MCF 10A (cell line): Measurements from ENCODE around the gene NDUFS6. TPM values are rescaled to one million over a fixed set of nuclear protein-coding genes. Genes with fewer than 3 reads are reported as not detected.
"Not testable (repeated sequence)": the region's sequence is repeated elsewhere in the genome, so short reads cannot be mapped to it uniquely, and the experiment has no call there.

Experiments
- BruUV-seq: library from RNA; stranded (reverse); fragments of 400-500 nt; replicated peaks from 2 replicates; lab custom pipeline; 2021; lab: Mats Ljungman, UMichigan
- CTCF ChIA-PET: fragments of 300-600 bp; sonication (Branson Sonifier 250); formaldehyde crosslinking; extraction: SDS; loops from one replicate; lab custom pipeline; 2021; ENCODE audit warnings: antibody characterized with exemption, inconsistent platforms; lab: Yijun Ruan, JAX
- POLR2A ChIA-PET: fragments of 300-600, 350-650 bp; sonication (Branson Sonifier 250); formaldehyde crosslinking; extraction: SDS; loops from one replicate; lab custom pipeline; 2020; ENCODE audit warnings: antibody characterized with exemption, inconsistent platforms; lab: Yijun Ruan, JAX
- DNase-seq: peaks from one replicate; pipeline ENCODE4 v3.0.0-alpha.2; 2018; ENCODE audit not compliant: unreplicated experiment
- H3K27ac Mint-ChIP-seq: one replicate; pipeline ENCODE4 v1.8.0; 2022; ENCODE audit warnings: mild to moderate bottlenecking, low read depth, mixed read lengths; ENCODE audit not compliant: unreplicated experiment
- H3K27me3 Mint-ChIP-seq: one replicate; pipeline ENCODE4 v1.8.0; 2022; ENCODE audit warnings: mixed read lengths; ENCODE audit not compliant: insufficient read depth, unreplicated experiment
- H3K36me3 Mint-ChIP-seq: one replicate; pipeline ENCODE4 v1.8.0; 2022; ENCODE audit warnings: mild to moderate bottlenecking, moderate library complexity, mixed read lengths; ENCODE audit not compliant: insufficient read depth, unreplicated experiment
- H3K4me1 Mint-ChIP-seq: one replicate; pipeline ENCODE4 v1.8.0; 2022; ENCODE audit warnings: mixed read lengths; ENCODE audit not compliant: insufficient read depth, unreplicated experiment
- H3K4me3 Mint-ChIP-seq: one replicate; pipeline ENCODE4 v1.8.0; 2022; ENCODE audit warnings: mild to moderate bottlenecking, moderate library complexity, mixed read lengths; ENCODE audit not compliant: unreplicated experiment
- H3K9me3 Mint-ChIP-seq: one replicate; pipeline ENCODE4 v1.8.0; 2022; ENCODE audit warnings: mixed read lengths; ENCODE audit not compliant: unreplicated experiment
- CTCF ChIP-seq: fragments of 200-600 bp; IDR thresholded peaks from one replicate; pipeline ENCODE4 v1.8.0; 2022; ENCODE audit warnings: antibody characterized with exemption, mild to moderate bottlenecking; ENCODE audit not compliant: unreplicated experiment
- intact Hi-C: fragments of 100-400 bp; cut with micrococcal nuclease; formaldehyde crosslinking; loops from 2 replicates; pipeline ENCODE4 v1.14.1; 2022
- total RNA-seq: library from RNA; stranded (reverse); gene quantifications from 2 replicates; pipeline ENCODE4 v1.2.3, GENCODE V29; 2022

Gene NDUFS6
- total RNA-seq, 1 experiment from 2014 or later: 65.6 TPM

- intact Hi-C loops: no loop called here
- H3K9me3 Mint-ChIP-seq: no peaks in the 10 kb centered on the region
- no peak for DNase-seq
- H3K4me3 Mint-ChIP-seq: peak overlapping the region; percentile 29
- H3K36me3 Mint-ChIP-seq: peaks cover 22% of the 10 kb centered on the region
- ChIA-PET CTCF (interaction anchor here (0.7 to 1.6 kb wide), 3 partner anchors 34 to 76 kb away, joined by 3 to 7 read pairs (median 3); no protein-coding TSS in a partner anchor), POLR2A (interaction anchor here (0.6 to 6.8 kb wide), 2 partner anchors 88 to 1791 kb away, joined by 3 to 131 read pairs; partner anchors contain the start of gene IRX4)
- peaks cover 16% of the 10 kb centered on the region for H3K4me1 Mint-ChIP-seq
- H3K27ac Mint-ChIP-seq: no peak overlapping the region
- no TSS peak for BruUV-seq
- TF ChIP-seq CTCF: no peak
- no peaks in the 10 kb centered on the region for H3K27me3 Mint-ChIP-seq
These were observed 3.4 kb upstream of the NDUFS6 start for GRCh38 chr5:1797855-1798254.

GRCh38 chr5:1798589-1798988 lies 2.6 kb upstream of the NDUFS6 start:
- CTCF ChIA-PET: interaction anchor here (0.6 to 1.6 kb wide), 2 partner anchors 34 to 321 kb away, joined by 3 to 7 read pairs; no protein-coding TSS in a partner anchor

GRCh38 chr5:1799110-1799601 lies 2.1 kb upstream of the NDUFS6 start:
- H3K27ac Mint-ChIP-seq: peak overlapping the region; percentile 97
- no peak for TF ChIP-seq CTCF
- POLR2A ChIA-PET: interaction anchor here (0.7 to 6.8 kb wide), 7 partner anchors 9 to 175 kb away, joined by 3 to 131 read pairs (median 6); partner anchors contain the start of gene IRX4
- no TSS peak for BruUV-seq
- intact Hi-C loops: no loop called here
- peak overlapping the region; percentile 98 for H3K4me3 Mint-ChIP-seq
- no peaks in the 10 kb centered on the region for H3K27me3 Mint-ChIP-seq
- peaks cover 29% of the 10 kb centered on the region for H3K4me1 Mint-ChIP-seq
- peak; percentile 23 for DNase-seq
- no peaks in the 10 kb centered on the region for H3K9me3 Mint-ChIP-seq
- H3K36me3 Mint-ChIP-seq: peaks cover 35% of the 10 kb centered on the region
- CTCF ChIA-PET: interaction anchor here (0.6 to 1.6 kb wide), 3 partner anchors 14 to 322 kb away, joined by 3 to 7 read pairs (median 3); no protein-coding TSS in a partner anchor

More at GRCh38 chr5:1798589-1798988, 2.6 kb upstream of the NDUFS6 start:
- H3K27ac Mint-ChIP-seq: peak overlapping the region; percentile 97
- H3K9me3 Mint-ChIP-seq, BruUV-seq, intact Hi-C loops, DNase-seq, H3K27me3 Mint-ChIP-seq: not testable (repeated sequence)
- H3K4me1 Mint-ChIP-seq: peaks cover 23% of the 10 kb centered on the region
- peak overlapping the region; percentile 98 for H3K4me3 Mint-ChIP-seq
- H3K36me3 Mint-ChIP-seq: peaks cover 29% of the 10 kb centered on the region
- POLR2A ChIA-PET: interaction anchor here (0.7 to 6.8 kb wide), 5 partner anchors 31 to 175 kb away, joined by 3 to 131 read pairs (median 5); partner anchors contain the start of gene IRX4

- TF ChIP-seq CTCF: no peak
- Mint-ChIP-seq H3K4me1 (peaks cover 29% of the 10 kb centered on the region), H3K9me3 (no peaks in the 10 kb centered on the region), H3K27ac (peak within 1 kb of the TSS; percentile 97), H3K4me3 (peak within 1 kb of the TSS; percentile 98), H3K27me3 (no peaks in the 10 kb centered on the region), H3K36me3 (peaks cover 42% of the 10 kb centered on the region)
- ChIA-PET POLR2A (interaction anchor here (0.8 to 6.8 kb wide), 16 partner anchors 9 to 952 kb away, joined by 3 to 131 read pairs (median 5); partner anchors contain the start of genes IRX2 and IRX4), CTCF (interaction anchor here (0.5 to 1.6 kb wide), 10 partner anchors 9 to 172 kb away, joined by 3 to 7 read pairs (median 4); no protein-coding TSS in a partner anchor)
- peak; percentile 90 for DNase-seq
- intact Hi-C loops: loop anchor here (2.0 kb wide), 1 partner anchor 85 kb away; no protein-coding TSS in a partner anchor
- BruUV-seq: no TSS peak
These were observed 1.4 kb upstream of the NDUFS6 start, which contains the start of gene MRPL36 for GRCh38 chr5:1799602-1800471. TSS of gene MRPL36 (minus strand) at chr5:1799837. CDS start at chr5:1798935, 902 bp downstream.
